Middle frontal gyrus (tissue), 1 donor: ENCODE measurements around the gene PLCB3.

Experiments
- DNase-seq: peaks from one replicate; pipeline ENCODE4 v3.0.0-alpha.2; 2015; ENCODE audit warnings: low spot score; ENCODE audit errors: extremely low spot score

PLCB3 gene

DNA sequence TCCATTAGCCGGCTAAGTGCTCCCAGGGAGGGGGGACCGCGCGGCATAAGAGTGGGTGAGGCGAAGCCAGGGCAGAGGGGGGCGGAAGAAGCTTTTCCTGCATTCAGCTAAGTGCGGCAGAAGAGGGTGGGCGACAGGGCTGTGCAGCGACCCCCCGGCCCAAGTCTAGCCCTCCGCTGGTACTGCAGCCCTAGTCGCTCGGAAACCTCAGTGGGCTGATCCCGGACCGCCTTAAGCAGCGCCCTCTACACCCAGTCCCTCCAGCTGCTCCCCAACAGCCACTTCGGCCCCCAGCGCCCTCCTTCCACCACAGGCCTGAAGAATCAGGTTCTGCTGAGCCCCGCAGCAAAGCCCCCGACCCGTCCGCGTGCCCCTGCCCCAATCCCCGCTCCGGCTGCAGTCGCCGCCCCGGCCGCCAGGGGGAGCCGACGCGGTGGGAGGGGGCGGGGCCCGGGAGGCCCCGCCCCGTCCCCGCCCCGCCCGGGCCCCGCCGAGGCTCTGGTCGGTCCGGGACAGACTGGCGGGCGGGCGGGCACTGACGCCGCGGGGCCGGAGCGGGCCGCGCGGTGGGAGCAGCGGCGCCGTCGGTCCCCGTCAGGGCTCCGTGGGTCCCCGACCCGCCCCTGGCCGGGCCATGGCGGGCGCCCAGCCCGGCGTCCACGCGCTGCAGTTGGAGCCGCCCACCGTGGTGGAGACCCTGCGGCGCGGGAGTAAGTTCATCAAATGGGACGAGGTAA is at the start of gene PLCB3:
TSS of gene PLCB3 (plus strand) at position 515 of the 737 bp plus-strand sequence. CDS start at position 635, 120 bp downstream.
- DNase-seq: no peak

DNA sequence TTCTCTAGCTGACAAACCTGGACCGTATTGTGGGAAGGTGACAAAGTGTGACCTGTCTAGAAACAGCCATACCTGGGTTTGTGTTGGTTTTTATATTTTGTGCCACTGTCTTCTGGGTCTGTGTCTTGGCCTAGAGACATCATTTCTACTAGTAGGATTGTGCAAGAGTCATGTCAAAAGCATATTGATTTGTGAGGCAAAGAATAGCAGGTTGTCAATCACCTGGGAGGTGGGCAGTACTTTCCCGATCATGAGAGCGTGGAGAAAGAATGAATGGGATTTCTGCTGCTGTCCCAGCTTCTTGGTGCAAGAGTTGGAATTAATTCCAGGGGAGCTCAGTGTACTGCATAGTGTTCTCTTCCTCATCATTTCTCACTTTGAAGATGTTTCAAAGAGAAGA is 49.8 kb upstream of the PLCB3 start:
- DNase-seq: no peak

- no peak for DNase-seq
Measured at GRCh38 chr11:64202992-64203391, 48.3 kb upstream of the PLCB3 start.

GRCh38 chr11:64203421-64204079 is 47.8 kb upstream of the PLCB3 start:
- no peak for DNase-seq

- DNase-seq: no peak
Measured at GRCh38 chr11:64204080-64204440, 47.3 kb upstream of the PLCB3 start.

DNA sequence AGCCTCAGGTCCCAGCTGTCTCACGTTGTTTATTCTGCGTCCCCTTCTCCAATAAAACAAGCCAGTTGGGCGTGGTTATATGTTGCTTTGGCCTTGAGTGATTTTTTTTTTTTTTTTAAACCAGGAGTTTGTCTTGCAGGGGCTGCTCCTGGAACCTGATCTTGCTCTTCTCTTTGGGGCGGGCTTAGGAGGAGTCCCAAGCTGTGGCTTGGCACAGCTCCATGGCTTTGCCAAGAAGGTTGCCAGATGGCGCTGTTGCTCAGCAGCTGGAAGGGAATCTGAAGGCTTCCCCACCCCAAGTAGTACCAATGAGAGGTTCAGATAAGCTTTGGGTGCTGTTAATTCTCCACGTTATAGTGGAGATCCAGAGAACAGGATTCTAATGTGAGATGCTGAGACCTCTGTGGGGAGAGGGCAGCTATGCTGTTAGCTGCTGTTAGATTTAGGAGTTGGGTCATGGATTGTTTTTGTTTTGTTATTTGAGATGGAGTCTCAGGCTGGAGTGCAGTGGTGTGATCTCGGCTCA is 46.8 kb upstream of the PLCB3 start:
- DNase-seq: peak; percentile 85

DNA sequence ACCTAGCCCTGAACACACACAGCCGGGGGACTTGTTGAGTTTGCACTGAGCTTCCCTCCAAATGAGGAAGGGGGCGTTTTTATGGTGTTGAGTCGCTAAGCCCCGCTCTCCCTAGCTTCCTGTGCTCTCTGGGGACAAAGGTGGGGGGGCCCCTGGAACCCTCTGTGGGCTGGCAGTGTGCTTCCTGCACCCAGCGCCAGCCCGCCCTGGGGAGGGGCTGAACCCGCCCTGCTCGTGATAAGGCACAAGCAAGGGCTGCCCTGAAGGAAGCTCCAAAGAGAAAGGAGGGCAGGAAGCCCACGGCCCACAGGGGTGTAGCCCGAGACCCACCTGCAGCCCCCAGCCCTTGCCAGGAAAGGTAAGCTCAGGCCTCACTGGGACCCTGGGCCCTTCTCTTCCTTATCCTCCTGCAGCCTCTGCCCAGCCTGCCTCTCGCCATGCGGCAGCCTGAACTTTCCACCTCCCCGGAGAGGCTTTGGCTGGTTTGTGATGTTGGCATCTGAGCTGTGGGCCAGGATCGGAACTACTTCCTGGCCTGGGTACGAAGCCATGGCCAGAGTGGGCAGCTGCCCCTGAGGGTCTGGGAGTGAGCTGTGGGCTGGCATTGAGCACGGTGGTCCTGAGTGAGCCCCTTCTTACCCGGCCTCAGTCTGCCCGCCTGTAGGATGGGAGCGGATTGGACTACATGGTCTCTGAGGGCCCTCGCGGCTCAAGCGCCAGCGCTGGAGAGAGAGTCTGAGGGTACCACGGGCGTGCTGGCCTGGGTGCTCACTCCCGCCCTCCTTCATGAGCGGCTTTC is 44.7 kb upstream of the PLCB3 start, which contains the start of gene FERMT3:
TSS of gene FERMT3 (plus strand) at position 265 of the 799 bp plus-strand sequence. CDS start 644 bp downstream, outside the sequence.
- DNase-seq: no peak

DNA sequence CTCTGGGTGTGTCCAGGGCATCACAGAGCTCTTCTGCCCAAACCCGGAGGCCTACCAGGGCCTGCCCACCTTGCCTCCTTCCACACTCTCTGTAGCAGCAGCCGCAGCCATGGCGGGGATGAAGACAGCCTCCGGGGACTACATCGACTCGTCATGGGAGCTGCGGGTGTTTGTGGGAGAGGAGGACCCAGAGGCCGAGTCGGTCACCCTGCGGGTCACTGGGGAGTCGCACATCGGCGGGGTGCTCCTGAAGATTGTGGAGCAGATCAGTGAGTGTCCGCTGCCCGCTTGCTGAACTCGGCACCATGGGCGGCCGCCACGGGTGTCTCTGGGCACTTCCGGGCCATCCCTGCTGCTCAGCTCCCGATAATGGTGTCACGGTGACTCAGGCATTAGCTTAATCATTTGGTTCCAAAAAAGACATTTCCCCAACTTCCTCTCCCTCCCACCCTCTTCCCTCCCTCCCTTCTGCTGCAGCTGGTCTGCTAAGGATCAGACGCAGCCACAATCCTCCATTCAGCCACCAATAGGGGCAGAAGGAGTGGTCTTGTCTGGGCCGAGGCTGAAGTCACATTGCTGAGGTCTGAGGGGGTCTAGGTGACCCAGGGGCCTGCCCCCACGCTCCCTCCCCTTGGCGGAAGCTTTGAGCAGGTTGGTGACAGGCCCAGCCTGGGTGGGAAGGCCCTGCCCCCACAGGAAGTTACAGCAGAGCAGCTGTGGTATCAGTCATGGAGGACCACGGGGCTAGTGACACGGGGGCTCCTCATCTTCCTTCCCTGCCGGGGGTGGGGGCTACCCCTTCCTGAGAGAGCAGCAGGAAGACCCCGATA is 43.9 kb upstream of the PLCB3 start:
- DNase-seq: no peak

DNA sequence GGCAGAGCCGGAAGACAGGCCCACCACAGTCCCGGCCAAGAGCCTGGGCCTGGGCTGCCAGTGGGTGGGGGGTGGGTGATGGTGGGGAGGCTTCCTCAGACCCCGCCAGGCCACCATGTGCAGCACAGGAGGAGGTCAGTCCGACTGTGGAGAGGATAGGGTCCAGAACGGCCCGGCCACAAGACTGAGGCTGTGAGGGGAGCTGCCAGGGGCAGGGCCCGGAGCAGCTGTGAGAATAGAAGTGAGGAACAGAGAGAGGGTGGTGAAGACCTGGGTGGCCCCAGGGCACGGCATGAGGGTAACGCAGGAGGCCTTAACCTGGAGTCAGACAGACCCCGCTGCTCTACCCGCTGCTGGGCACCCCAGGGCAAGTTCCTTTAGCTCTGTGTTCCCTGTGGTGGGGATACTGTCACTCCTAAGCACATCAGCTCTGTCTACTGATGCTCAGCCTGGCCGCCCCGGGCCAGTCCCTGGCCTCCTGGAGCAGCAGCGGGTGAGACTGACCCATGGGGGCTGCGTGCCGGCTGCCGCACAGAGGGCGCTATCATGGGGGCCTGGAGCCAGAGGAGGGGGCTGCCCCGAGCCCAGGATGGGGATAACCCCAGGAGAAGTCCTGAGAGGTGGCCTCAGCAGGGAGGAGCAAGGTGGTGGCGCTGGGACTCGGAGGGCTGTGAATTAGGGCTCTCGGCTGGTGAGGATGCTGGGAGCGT is 43.1 kb upstream of the PLCB3 start:
- no peak for DNase-seq

- DNase-seq: no peak
Measured at GRCh38 chr11:64208796-64209562, 42.4 kb upstream of the PLCB3 start.

DNA sequence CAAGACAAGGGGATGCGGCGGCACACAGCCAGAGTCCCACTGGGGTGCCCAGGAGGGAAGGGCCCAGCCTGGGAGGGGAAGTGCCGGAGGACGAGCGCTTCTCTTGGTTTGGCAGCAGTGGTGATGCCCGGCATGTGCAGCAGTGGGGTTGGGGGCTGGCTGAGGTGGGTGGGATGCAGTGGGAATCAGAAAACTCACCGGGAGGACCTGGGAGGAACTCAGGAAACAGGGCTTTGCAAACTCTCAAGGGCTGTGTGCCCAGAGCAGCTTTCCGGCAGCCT is 41.8 kb upstream of the PLCB3 start:
- no peak for DNase-seq

DNA sequence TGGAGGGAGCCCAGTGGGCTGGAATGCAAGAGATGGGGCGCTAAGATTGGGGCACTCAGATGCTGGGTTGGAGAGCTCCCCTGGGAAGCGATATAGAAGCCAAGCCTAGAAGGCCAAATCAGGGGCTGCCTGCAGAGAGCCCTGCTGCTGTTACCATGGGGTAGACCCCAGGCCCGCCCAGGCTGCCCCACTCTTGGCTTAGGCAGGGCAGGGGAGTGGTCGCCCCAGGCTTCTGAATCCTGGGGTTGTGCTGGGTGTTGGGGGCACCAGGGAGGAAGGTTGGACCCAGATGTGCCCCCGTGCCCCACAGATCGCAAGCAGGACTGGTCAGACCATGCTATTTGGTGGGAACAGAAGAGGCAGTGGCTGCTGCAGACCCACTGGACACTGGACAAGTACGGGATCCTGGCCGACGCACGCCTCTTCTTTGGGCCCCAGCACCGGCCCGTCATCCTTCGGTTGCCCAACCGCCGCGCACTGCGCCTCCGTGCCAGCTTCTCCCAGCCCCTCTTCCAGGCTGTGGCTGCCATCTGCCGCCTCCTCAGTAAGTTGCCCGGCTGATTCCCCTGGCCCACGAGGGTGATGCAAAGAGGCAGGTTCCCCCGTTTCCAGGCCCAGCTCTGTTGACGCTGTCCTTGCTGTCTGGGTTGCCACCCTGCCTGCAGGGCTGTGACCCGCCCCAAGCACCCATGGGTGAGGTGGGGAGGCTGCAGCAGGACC is 40.9 kb upstream of the PLCB3 start:
- no peak for DNase-seq

DNA sequence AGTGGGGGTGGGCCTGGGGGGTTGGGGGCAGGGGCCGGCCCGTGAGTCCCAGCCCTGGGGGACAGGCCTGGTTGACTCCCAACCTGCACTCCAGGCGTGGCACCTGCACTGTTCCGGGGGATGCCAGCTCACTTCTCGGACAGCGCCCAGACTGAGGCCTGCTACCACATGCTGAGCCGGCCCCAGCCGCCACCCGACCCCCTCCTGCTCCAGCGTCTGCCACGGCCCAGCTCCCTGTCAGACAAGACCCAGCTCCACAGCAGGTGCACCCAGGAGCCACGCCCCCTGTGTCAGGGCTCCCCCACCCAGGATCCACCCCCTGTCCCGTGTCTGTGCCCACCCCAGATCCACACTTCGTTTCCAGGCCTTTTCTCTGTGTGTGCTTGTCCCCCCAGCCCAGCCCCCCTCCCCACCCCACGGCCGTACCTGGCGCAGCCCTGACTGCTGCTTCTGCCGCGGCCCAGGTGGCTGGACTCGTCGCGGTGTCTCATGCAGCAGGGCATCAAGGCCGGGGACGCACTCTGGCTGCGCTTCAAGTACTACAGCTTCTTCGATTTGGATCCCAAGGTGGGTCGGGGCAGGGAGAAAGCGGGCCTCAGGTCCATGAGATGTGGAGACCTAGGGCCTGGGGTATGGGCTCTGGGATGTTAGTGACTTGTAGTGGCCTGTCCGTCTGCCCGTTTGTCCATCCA is 40.0 kb upstream of the PLCB3 start:
- DNase-seq: no peak

DNA sequence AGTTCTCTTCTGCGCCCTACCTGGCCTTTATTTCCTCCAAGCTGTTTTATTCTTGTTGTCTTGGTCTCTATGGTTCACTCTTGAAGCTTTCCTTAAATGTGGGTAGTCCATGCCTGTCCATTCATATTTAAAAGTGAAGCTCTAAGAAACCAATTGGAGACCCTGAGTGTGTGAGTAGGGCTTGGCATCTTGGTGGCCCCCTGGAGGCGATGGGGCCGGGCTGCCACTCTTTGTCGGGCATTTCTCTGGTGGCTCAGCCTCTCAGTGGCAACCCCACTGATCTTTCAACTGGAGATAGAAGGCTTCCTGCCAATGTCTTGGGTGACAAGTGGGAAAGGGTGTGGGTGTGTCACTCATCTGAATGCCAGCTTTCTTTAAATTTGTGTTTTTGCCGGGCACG is 34.5 kb upstream of the PLCB3 start:
- DNase-seq: no peak

GRCh38 chr11:64218628-64219353 is 32.5 kb upstream of the PLCB3 start:
- DNase-seq: no peak

- no peak for DNase-seq
Measured at GRCh38 chr11:64219354-64219684, 32.0 kb upstream of the PLCB3 start.

DNA sequence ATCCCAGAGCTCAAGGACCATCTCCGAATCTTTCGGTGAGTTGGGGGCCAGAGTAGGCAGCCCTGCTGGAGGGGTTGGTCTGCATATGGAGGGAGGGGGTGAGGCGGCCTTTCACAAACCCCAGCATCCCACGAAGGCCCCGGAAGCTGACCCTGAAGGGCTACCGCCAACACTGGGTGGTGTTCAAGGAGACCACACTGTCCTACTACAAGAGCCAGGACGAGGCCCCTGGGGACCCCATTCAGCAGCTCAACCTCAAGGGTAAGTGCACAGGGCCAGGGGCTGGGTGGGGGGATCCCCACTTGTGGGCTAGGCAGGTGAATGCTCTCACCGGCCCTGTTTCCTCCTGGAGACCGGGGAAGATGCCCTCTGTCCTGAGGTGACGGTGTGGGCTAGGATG is 31.6 kb upstream of the PLCB3 start:
- no peak for DNase-seq

GRCh38 chr11:64220271-64220670 is 31.1 kb upstream of the PLCB3 start:
- DNase-seq: no peak
